ENCODE results near the gene SPPL2C.

DNA sequence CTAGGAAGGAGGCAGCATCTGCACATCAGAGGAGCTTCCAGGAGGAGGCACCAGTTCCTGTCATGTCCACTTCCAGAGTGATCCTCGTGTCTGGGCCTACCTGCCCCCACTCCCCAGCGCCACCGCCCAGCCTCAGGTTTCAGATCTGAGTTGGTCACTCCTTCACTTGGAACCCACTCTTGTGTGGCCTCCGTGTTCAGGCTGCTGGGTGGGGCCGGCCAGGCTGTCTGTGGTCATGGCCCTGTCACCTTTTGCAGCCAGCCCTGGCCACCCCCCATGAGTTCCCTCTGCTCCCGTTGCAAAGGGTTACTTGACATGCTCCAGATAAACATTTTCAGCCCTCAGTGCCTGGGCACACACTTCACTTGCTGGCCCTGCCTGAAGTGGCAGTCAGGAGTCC, 26.6 kb upstream of the SPPL2C start:
- TF ChIP-seq, protein P1, sequence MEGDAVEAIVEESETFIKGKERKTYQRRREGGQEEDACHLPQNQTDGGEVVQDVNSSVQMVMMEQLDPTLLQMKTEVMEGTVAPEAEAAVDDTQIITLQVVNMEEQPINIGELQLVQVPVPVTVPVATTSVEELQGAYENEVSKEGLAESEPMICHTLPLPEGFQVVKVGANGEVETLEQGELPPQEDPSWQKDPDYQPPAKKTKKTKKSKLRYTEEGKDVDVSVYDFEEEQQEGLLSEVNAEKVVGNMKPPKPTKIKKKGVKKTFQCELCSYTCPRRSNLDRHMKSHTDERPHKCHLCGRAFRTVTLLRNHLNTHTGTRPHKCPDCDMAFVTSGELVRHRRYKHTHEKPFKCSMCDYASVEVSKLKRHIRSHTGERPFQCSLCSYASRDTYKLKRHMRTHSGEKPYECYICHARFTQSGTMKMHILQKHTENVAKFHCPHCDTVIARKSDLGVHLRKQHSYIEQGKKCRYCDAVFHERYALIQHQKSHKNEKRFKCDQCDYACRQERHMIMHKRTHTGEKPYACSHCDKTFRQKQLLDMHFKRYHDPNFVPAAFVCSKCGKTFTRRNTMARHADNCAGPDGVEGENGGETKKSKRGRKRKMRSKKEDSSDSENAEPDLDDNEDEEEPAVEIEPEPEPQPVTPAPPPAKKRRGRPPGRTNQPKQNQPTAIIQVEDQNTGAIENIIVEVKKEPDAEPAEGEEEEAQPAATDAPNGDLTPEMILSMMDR (IDR thresholded peaks at IDR 0.05; ENCODE audit: low read depth, low read length): no peak
- TF ChIP-seq MYC (IDR thresholded peaks at IDR 0.05; ENCODE audit: low read depth, low read length): no peak
